Left colon (tissue), 2 donors: ENCODE results near the gene SHC3. TPM values are rescaled to one million over a fixed set of nuclear protein-coding genes. Genes with fewer than 3 reads are reported as not detected.

Experiments
- ATAC-seq: fragments of 200-7000 bp; cut with Tn5 transposase; one replicate; pipeline ENCODE4 v1.9.1; 2020; ENCODE audit warnings: mild to moderate bottlenecking, moderate library complexity
- DNase-seq, 2 donors: peaks; one replicate each; pipeline ENCODE4 v3.0.0-alpha.2; 2020
- intact Hi-C, 2 donors: fragments of 100-400 bp; cut with DNase I in 1 of 2; cut with micrococcal nuclease in 1 of 2; formaldehyde crosslinking; loops; one replicate each; pipeline versions ENCODE4 v1.11.2 to v1.14.0; 2022; cut with DNase I, micrococcal nuclease
- total RNA-seq, 2 donors: library from RNA; stranded (reverse); fragmentation: NEBNext Ultra II Directional; extraction: Animal tissue kit (Norgen Biotek cat#: 25700); gene quantifications; one replicate each; pipeline ENCODE4 v1.2.1, GENCODE V29; 2021
- donor health status: DM: no; HTN: no; CAD: no.
- donor health status: DM: yes; HTN: yes; CAD: no.

SHC3 gene
- total RNA-seq, 2 donors from 2014 or later, result 0.27 to 1.6 TPM

GRCh38 chr9:88998503-88998902 is 180.1 kb downstream of the SHC3 start:
- intact Hi-C loops, result no loop called here
- no peak for ATAC-seq
- DNase-seq, result no peak

DNA sequence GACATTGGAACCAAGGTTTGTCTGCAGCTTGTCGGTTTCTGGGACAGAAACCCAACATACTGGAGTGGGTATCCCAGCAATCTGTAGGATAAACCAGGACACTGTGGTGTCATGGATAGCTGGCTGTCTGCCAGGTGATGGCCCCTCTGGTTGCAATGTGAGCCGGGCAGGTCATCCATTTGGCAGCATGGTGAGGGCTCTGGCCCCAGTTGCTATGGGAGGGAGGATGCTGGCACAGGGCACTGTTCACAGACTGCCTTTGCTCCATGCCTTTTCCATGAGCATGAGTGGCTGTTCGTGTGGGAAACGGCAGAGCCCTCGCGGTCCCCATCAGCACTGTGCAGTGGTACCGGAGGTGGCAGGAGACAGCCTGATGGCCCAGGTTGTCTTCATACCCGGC is 181.0 kb downstream of the SHC3 start:
- intact Hi-C loops, result no loop called here
- no peak for DNase-seq
- no peak for ATAC-seq

- intact Hi-C loops, result no loop called here
- DNase-seq (no peak), ATAC-seq (no peak)
Measured at GRCh38 chr9:88996921-88997235, 181.7 kb downstream of the SHC3 start.

DNA sequence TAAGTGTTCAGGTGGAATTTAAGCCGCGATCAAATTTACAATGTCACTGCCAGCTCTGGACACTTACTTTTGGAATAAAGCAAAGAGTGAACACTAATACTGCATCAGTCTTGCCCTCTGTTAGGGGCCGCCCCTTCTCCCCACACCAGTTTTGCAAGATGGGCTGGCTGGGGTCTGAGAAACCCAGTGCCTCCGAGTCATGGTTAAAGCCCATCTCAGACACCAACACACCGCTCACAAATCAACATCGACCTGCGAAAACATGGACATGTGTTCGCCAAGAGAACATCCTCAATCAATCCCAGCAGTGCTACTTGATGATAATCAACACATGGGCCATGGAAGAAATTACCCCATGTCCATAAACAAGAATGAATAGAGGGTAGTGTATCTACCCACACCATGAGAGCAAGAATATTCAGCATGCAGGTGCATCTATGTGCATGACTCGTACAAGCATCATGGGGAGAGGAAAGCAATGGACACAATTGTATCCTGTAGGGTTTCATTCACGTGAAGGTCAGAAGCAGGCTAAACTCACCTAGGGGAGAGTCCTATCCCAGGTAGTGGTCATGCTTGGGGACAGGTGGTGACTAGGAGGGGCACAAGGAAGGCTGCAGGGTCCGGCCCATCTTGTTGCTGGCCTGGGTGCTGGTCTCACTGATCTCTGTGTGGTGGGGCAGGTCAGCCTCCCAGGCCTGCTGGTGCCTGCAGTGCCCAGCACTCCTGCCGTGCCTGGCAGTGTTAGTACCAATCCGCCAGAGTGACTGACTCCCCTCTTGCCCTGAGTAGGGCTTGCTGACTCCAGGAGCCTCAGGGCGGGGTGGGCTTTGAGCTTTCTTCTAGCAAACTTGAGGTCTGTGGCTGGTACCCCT is 182.3 kb downstream of the SHC3 start:
- no peak for ATAC-seq
- no peak for DNase-seq
- intact Hi-C loops, result no loop called here

DNA sequence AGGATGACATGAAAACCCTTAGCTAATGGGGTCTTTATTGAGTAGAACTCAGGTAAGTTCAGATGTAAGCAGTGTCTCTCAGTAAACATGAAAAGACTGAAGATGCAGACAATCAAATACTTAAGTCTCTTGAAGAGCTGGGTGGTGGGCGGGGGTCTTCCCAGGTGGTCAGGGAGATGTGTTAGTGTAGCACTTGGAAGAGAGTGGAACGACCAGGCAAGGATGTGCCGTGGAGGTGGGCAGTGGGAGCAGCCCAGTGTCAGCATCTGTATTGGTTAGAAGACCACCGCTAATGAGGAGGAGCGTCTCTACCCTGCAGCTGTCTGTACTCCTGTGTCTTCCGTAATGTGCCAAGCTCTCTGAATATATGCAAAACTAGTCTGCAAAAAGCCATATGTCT is 183.0 kb downstream of the SHC3 start:
- ATAC-seq (no peak), DNase-seq (no peak)
- intact Hi-C loops, result no loop called here

GRCh38 chr9:88995200-88995577 is 183.4 kb downstream of the SHC3 start:
- DNase-seq (no peak), ATAC-seq (no peak)
- intact Hi-C loops, result no loop called here

- intact Hi-C loops, result no loop called here
- ATAC-seq, result no peak
Measured at GRCh38 chr9:88994469-88995199, 184.0 kb downstream of the SHC3 start.

GRCh38 chr9:88993871-88994460 is 184.7 kb downstream of the SHC3 start:
- ATAC-seq, result no peak
- DNase-seq, result no peak
- intact Hi-C loops, result no loop called here

More at GRCh38 chr9:88994469-88995199, 184.0 kb downstream of the SHC3 start:
- DNase-seq, result no peak

GRCh38 chr9:88993327-88993726 is 185.3 kb downstream of the SHC3 start:
- intact Hi-C loops, result no loop called here
- no peak for ATAC-seq

GRCh38 chr9:88992556-88992955 is 186.1 kb downstream of the SHC3 start:
- ATAC-seq, result no peak
- intact Hi-C loops, result no loop called here

More at GRCh38 chr9:88993327-88993726, 185.3 kb downstream of the SHC3 start:
- DNase-seq, result no peak

GRCh38 chr9:88991066-88992034 is 187.3 kb downstream of the SHC3 start, which contains the start of gene S1PR3:
Gene S1PR3 (plus strand): TSS chr9:88991468. CDS start chr9:89001201, 9,733 bp downstream.
- intact Hi-C loops, result no loop called here
- peak; percentile 45 for ATAC-seq
- DNase-seq, result peak in 1 of 2 donors; percentile 22

More at GRCh38 chr9:88992556-88992955, 186.1 kb downstream of the SHC3 start:
- no peak for DNase-seq

GRCh38 chr9:88990729-88991065 is 187.9 kb downstream of the SHC3 start:
- ATAC-seq (no peak), DNase-seq (no peak)
- intact Hi-C loops, result no loop called here

DNA sequence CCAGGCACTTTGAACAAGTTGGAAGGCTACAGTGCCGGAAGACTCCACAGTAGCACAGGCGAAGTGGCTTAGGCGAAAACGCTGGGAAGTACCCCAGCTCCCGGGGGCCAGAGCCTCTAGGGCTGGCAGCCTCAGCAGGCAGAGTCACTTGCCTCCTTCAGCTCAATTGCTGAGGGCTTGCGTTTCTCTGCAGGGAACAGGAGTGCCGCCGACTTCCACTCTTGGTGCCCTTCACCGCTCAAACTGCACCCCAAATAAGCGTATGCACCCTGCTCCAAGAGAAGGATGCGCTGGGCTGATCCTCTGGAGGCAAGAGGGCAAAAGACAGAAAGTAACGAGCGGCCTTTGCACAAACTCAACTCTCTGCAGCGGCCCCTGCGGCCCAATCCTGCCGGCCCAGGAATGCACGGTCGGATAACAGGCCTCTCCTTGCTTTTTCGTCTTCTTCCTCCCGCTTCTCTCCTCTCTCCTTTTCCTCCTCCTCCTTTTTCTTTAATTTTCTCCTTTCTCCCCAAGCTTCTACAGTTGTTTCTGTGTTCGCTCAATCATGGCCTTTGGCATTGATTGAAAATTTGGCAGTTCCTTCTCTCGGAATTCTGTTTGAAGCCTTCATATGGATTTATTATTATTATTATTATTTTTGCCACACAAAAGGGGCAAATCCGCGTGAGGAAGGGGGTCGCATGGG is 188.4 kb downstream of the SHC3 start:
- intact Hi-C loops, result no loop called here
- no peak for ATAC-seq
- no peak for DNase-seq

GRCh38 chr9:88988796-88989641 is 189.6 kb downstream of the SHC3 start:
- intact Hi-C loops, result no loop called here
- DNase-seq, result no peak
- ATAC-seq, result no peak

DNA sequence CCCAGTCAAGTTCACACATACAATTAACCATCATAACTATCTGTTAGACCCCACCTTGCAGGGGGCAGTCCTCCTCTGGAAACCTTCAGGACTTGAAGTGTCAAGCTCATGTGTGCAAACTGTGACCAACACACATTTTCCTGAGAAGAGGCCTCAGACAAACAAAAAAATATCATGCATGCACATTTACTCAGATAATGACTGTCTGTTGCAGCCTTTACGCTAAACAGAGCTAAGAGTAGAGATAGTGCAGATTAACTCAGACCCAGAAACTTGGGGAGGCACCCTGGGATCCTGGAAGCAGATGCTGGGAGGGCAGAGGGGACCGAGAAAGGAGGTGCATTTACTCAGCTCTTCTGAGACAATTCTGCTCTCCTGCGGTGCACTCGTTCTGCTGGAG is 191.0 kb downstream of the SHC3 start:
- no peak for ATAC-seq

DNA sequence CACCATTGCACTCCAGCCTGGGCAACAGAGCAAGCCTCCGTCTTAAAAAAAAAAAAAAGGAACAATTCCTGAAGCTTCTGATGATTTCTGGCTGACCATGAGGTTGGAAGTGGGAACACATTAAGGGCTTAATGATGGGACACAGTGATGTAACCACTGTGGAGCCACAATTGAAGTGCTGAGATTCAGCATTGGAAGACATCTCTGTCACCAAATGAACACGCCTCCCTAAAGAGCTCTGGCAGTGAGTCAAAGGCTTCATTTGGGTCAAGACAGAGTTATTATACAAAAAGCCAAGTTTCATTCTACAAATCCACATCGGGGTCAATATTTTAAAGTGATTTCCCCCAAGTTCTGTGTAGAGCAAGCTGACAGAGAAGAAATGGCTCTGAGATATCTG is 191.8 kb downstream of the SHC3 start:
- intact Hi-C loops, result no loop called here
- no peak for DNase-seq

More for the DNA sequence above, 191.0 kb downstream of the SHC3 start:
- intact Hi-C loops, result no loop called here
- DNase-seq, result no peak

DNA sequence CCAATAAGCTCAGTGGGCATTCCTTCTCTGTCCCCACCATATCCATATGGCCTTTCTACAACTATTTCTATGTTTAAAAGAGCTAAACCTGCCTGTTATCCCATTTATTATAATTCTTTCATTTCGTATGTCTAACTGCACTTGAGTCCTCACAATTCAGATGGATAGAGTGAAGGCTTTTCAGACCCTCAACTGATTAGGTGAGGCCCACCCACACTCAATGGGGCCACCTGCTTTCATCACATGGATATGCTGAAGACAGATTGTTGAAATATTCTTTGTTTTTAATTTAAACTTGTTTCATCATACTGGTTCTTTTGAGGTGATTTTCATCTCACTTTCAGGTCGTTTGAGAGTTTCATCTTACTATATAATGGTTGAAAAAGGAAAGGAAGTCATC is 193.0 kb downstream of the SHC3 start:
- ATAC-seq (no peak), DNase-seq (no peak)
- intact Hi-C loops, result no loop called here

More for the DNA sequence above, 191.8 kb downstream of the SHC3 start:
- no peak for ATAC-seq
